ENCODE measurements around the gene GEMIN4.

DNA sequence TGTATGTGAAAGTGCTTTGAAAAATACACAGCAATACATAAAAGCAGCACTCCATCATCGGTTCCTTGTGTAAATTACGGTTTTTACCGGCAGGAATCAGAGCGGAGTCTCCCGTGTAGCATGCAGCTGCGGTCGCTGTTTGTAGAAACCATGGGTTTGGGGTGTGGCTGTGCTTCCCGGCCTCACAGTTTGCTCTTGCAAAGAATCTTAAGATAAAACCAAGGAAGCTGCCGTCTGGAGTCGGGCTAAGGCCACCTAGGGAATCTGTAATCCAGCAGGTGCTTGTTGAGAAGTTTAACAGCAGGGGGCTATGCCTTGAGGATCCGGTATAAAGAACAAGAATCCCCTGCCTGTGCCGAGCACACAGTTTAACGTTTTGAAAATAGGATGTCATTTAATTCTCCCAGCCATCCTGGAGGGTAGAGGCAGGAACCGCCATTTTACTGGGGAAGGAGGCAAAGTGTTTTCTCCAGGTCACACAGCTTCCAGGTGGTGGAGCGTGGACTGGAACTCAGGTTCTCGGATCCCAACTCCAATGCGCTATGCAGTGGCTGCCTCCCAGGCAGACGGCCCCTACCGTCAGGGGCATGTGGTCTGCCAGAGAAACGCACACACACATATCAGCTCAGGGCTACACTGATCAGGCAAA, 25.7 kb downstream of the GEMIN4 start:
- TF ChIP-seq, protein P1, sequence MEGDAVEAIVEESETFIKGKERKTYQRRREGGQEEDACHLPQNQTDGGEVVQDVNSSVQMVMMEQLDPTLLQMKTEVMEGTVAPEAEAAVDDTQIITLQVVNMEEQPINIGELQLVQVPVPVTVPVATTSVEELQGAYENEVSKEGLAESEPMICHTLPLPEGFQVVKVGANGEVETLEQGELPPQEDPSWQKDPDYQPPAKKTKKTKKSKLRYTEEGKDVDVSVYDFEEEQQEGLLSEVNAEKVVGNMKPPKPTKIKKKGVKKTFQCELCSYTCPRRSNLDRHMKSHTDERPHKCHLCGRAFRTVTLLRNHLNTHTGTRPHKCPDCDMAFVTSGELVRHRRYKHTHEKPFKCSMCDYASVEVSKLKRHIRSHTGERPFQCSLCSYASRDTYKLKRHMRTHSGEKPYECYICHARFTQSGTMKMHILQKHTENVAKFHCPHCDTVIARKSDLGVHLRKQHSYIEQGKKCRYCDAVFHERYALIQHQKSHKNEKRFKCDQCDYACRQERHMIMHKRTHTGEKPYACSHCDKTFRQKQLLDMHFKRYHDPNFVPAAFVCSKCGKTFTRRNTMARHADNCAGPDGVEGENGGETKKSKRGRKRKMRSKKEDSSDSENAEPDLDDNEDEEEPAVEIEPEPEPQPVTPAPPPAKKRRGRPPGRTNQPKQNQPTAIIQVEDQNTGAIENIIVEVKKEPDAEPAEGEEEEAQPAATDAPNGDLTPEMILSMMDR (IDR thresholded peaks at IDR 0.05) = no peak
- TF ChIP-seq JUNB (IDR thresholded peaks at IDR 0.05) (no peak), FOSB (CRISPR knock-in tag; IDR thresholded peaks at IDR 0.05) (no peak), JUN (IDR thresholded peaks at IDR 0.05) (no peak), SREBF2 (IDR thresholded peaks at IDR 0.05) (no peak), MYC (IDR thresholded peaks at IDR 0.05; ENCODE audit: borderline replicate concordance, low read length) (no peak), SMC3 (IDR thresholded peaks at IDR 0.05) (no peak), RFX5 (IDR thresholded peaks at IDR 0.05) (no peak)
